ENCODE measurements around the gene MKRN2. TPM values are rescaled to one million over a fixed set of nuclear protein-coding genes. Genes with fewer than 3 reads are reported as not detected.

The MKRN2 gene
- total RNA-seq, 4 donors from 2014 or later: 21.5 to 28.9 (median 23.6) TPM

- Histone ChIP-seq H3K4me1 (peaks cover 0 to 52% (median 2%) of the 10 kb centered on the region in 4 donors), H3K9me3 (no peaks in the 10 kb centered on the region), H3K27ac (peak overlapping the region; percentile 90 to 95 (median 94)), H3K4me3 (peak overlapping the region; percentile 71 to 91 (median 75)), H3K27me3 (no peaks in the 10 kb centered on the region), H3K36me3 (no peaks in the 10 kb centered on the region)
- TF ChIP-seq POLR2A (IDR thresholded peaks at IDR 0.05) (no peak), CTCF (IDR thresholded peaks at IDR 0.05) (no peak)
- DNase-seq: no peak
Measured at GRCh38 chr3:12557473-12558100, 700 bp downstream of the MKRN2 start.

- Histone ChIP-seq H3K4me3 (peak overlapping the region in 2 of 4 donors; percentile 71 to 75), H3K27me3 (no peaks in the 10 kb centered on the region), H3K9me3 (no peaks in the 10 kb centered on the region), H3K27ac (no peak overlapping the region), H3K36me3 (no peaks in the 10 kb centered on the region), H3K4me1 (peaks cover 0 to 48% (median 2%) of the 10 kb centered on the region in 4 donors)
- no peak for DNase-seq
- no peak for TF ChIP-seq POLR2A (IDR thresholded peaks at IDR 0.05)
- peak in 1 of 6 experiments; percentile 5 for TF ChIP-seq CTCF (IDR thresholded peaks at IDR 0.05)
Measured at GRCh38 chr3:12558706-12559105, 1.8 kb downstream of the MKRN2 start.

- no peak overlapping the region for H3K4me3 ChIP-seq
- DNase-seq: no peak
- H3K9me3 ChIP-seq: no peaks in the 10 kb centered on the region
- no peak for TF ChIP-seq POLR2A (IDR thresholded peaks at IDR 0.05)
- TF ChIP-seq CTCF (IDR thresholded peaks at IDR 0.05): no peak
- no peak overlapping the region for H3K27ac ChIP-seq
- peaks cover 0 to 44% (median 2%) of the 10 kb centered on the region in 4 donors for H3K4me1 ChIP-seq
- no peaks in the 10 kb centered on the region for H3K36me3 ChIP-seq
- no peaks in the 10 kb centered on the region for H3K27me3 ChIP-seq
Measured at GRCh38 chr3:12559520-12559919, 2.6 kb downstream of the MKRN2 start.

- TF ChIP-seq CTCF (IDR thresholded peaks at IDR 0.05) (no peak), POLR2A (IDR thresholded peaks at IDR 0.05) (no peak)
- H3K36me3 ChIP-seq: no peaks in the 10 kb centered on the region
- no peak overlapping the region for H3K27ac ChIP-seq
- DNase-seq: no peak
- no peaks in the 10 kb centered on the region for H3K27me3 ChIP-seq
- peaks cover 0 to 2% (median 0%) of the 10 kb centered on the region in 4 donors for H3K9me3 ChIP-seq
- H3K4me1 ChIP-seq: peaks cover 0 to 43% (median 2%) of the 10 kb centered on the region in 4 donors
- no peak overlapping the region for H3K4me3 ChIP-seq
Measured at GRCh38 chr3:12560505-12561190, 3.8 kb downstream of the MKRN2 start.

GRCh38 chr3:12561397-12561796, 4.5 kb downstream of the MKRN2 start:
- no peak for DNase-seq
- Histone ChIP-seq H3K36me3 (no peaks in the 10 kb centered on the region), H3K27me3 (no peaks in the 10 kb centered on the region), H3K4me1 (peaks cover 0 to 36% (median 0%) of the 10 kb centered on the region in 4 donors), H3K27ac (no peak overlapping the region), H3K4me3 (no peak overlapping the region), H3K9me3 (peaks cover 0 to 9% (median 0%) of the 10 kb centered on the region in 4 donors)
- TF ChIP-seq POLR2A (IDR thresholded peaks at IDR 0.05): no peak
- no peak for TF ChIP-seq CTCF (IDR thresholded peaks at IDR 0.05)

Data from Peyer's patch (tissue), 4 donors.